ENCODE results near the gene ZDHHC8.

GRCh38 chr22:20146777-20147176 is 15.2 kb downstream of the ZDHHC8 start:
- TF ChIP-seq POLR2A (IDR thresholded peaks at IDR 0.05; ENCODE audit: low read length) = no peak
- no peak for TF ChIP-seq ELK1 (IDR thresholded peaks at IDR 0.05; ENCODE audit: low read depth, low read length)
- TF ChIP-seq CTCF (IDR thresholded peaks at IDR 0.05) = no peak
- no peak for TF ChIP-seq EHMT2 (IDR thresholded peaks at IDR 0.05; ENCODE audit: low read depth)
- TF ChIP-seq CBX2 (IDR thresholded peaks at IDR 0.05; ENCODE audit: borderline replicate concordance, low read depth) = no peak
- TF ChIP-seq RAD21 (conservative IDR thresholded peaks at IDR 0.05 in 1 of 2, IDR thresholded peaks at IDR 0.05 in 1 of 2) = no peak
- no peak for TF ChIP-seq RCOR1 (IDR thresholded peaks at IDR 0.05; ENCODE audit: low read depth, low read length)
- no peak for TF ChIP-seq CEBPB (IDR thresholded peaks at IDR 0.05)
- no peak for TF ChIP-seq EP300 (IDR thresholded peaks at IDR 0.05)
- no peak for TF ChIP-seq RFX5 (IDR thresholded peaks at IDR 0.05)
- no peak for TF ChIP-seq MAFK (IDR thresholded peaks at IDR 0.05; ENCODE audit: partially characterized antibody)
- no peak for TF ChIP-seq SMC3 (IDR thresholded peaks at IDR 0.05)
- no peak for TF ChIP-seq MAX (IDR thresholded peaks at IDR 0.05)
- no peak for TF ChIP-seq ZFP36 (IDR thresholded peaks at IDR 0.05; ENCODE audit: borderline replicate concordance, partially characterized antibody)

All from A549 (cell line).